Skeletal muscle satellite cell (primary cell): ENCODE measurements around the gene FREY1.

Source experiments
- H3K27me3 ChIP-seq: 2 replicates; pipeline ENCODE4 v1.7.0; 2013; ENCODE audit warnings: low read length; ENCODE audit not compliant: control insufficient read depth, insufficient read depth
- H3K36me3 ChIP-seq: 2 replicates; pipeline ENCODE4 v1.7.0; 2013; ENCODE audit warnings: mild to moderate bottlenecking, control low read depth, low read length; ENCODE audit not compliant: insufficient read depth
- H3K4me1 ChIP-seq: 2 replicates; pipeline ENCODE4 v1.7.0; 2013; ENCODE audit warnings: low read length; ENCODE audit not compliant: control insufficient read depth, insufficient read depth
- H3K4me2 ChIP-seq: 2 replicates; pipeline ENCODE4 v1.7.0; 2013; ENCODE audit warnings: mild to moderate bottlenecking, low read length
- H3K4me3 ChIP-seq: 2 replicates; pipeline ENCODE4 v1.7.0; 2013; ENCODE audit warnings: low read length
- H3K9ac ChIP-seq: 2 replicates; pipeline ENCODE4 v1.7.0; 2013; ENCODE audit warnings: mild to moderate bottlenecking, low read depth, low read length, moderate library complexity
- H3K9me3 ChIP-seq: replicated peaks from 2 replicates; pipeline ENCODE4 v1.7.0; 2013; ENCODE audit warnings: mild to moderate bottlenecking, control low read depth, low read length

Gene FREY1

DNA sequence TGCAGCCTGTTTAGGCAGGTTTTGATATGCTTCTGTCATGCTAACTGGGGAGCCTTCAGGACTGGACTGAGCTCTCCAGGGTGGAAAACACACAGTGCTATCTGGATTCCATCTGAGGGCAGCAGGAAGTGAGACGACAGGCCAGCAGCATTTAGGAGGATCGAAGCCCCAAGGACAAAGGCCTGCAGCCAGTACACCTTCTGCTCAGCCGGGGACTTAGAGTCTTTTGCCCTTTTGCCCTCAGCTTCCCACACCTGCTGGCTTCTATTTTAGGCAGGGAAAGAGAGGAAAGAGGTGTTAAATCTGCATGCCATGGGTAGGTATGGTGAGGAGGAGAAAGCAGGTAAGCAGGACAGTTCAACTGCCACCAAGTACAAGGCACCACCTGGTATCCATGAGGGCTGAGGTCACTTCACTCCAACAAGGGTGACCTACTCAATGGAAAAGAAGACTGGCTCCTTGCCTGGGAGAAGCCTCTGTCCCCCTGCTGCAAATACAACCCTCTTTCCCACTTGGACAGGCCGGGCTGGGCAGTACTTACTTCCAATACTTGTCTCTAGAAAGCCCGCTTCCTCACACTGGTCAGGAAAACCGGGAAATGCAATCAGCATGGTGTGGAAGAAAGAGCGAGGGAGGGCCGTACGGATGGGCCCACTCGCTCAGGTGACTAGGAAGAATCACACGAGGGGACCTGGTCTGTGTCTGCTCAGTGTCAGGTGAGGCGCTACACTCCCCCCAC lies 27.7 kb upstream of the FREY1 start:
- Histone ChIP-seq H3K4me2 (no peak overlapping the region), H3K9me3 (no peaks in the 10 kb centered on the region), H3K4me1 (peaks cover 6% of the 10 kb centered on the region), H3K9ac (no peak overlapping the region), H3K27me3 (no peaks in the 10 kb centered on the region), H3K4me3 (no peak overlapping the region), H3K36me3 (peaks cover 39% of the 10 kb centered on the region)

DNA sequence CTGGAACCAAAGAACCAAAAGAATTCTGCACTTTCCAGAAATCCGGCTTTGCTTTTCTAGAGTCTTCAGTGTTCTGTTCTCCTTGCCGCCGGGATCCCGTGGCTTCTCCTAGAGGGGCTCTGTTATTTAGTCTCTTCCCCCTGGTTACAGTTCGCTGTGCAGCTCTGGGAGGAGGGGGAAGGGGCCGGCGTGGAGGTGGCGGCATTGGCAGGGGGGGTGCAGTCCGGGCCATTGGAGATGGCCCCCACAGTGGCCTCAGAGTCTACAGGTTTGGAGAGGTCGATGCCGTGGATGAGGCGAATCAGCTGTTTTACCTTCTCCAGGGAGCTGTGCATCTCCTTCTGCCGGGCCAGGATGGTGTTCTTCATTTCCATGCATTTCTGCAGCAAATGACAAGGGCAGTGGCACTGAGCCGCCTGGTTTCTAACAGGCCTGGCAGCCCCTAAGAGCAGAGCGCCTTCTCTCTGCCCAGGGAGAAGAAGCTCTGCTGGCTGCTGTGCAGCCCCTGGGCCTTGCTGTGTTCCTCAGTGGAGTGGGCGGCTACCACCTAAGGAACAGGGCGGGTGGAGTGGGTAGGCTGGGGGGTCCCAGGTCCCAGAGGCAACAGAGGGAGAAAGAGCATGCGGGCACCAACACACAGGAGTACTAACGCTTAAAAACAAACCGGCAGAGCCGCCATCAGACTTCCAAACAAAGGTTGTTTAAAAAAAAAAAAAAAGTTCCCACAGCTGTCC lies 26.9 kb upstream of the FREY1 start:
- no peak overlapping the region for H3K9ac ChIP-seq
- no peaks in the 10 kb centered on the region for H3K27me3 ChIP-seq
- H3K4me3 ChIP-seq: no peak overlapping the region
- H3K36me3 ChIP-seq: peaks cover 39% of the 10 kb centered on the region
- no peak overlapping the region for H3K4me2 ChIP-seq
- H3K9me3 ChIP-seq: no peaks in the 10 kb centered on the region
- H3K4me1 ChIP-seq: peaks cover 9% of the 10 kb centered on the region

DNA sequence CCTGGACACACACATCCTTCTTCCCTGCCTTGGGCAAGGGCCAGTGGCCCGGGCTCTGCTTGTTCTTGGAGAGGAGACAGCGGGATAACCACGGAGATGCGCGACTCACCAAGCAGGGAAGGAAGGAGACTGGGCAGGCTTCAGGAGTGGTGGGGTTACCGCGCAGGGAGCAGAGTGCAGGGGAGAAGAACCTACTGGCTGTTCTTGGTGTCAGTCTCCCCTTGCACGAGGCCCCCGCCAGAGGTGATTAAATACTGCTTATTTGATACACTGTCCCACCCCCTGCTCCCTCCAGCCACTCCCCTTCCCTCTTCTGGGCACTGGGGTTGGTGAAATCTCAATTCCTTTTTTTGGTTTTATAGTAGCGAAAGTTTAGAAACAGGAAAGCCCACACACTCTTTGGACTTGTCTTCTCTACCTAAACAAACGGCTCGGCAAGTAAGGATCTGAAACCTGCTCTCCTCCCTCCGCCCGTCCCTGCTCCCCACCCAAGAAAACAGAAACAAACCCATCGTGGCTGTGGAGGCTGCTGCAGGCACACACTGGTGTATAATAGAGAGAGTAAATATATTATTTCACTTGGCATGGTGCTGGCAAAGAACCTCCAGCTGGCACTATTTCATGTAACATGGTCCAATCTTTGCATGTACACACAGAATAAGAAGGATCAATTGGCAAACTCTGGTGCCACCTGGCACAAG lies 26.2 kb upstream of the FREY1 start:
- no peak overlapping the region for H3K4me3 ChIP-seq
- no peak overlapping the region for H3K4me2 ChIP-seq
- no peaks in the 10 kb centered on the region for H3K9me3 ChIP-seq
- no peak overlapping the region for H3K9ac ChIP-seq
- H3K36me3 ChIP-seq: peaks cover 39% of the 10 kb centered on the region
- no peaks in the 10 kb centered on the region for H3K27me3 ChIP-seq
- peaks cover 9% of the 10 kb centered on the region for H3K4me1 ChIP-seq

DNA sequence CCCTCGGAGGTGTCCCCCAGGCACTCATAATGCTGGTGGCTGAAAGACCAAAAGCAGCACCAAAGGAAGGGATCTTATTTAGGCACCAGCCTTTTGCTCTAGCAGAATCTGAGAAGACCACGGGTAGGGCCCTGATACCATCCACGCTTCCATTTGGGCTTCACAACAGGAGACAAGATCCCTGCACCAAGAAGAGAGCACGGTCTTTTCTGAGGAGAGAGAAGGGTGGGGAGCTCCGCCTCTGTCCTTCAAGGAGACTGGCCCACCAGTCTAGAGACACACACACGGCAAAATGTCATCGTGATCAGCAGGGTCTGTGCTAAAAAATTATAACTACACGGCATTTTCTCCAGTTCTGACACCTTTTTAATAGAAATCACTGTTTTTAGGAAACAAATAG lies 25.1 kb upstream of the FREY1 start:
- Histone ChIP-seq H3K4me1 (peaks cover 9% of the 10 kb centered on the region), H3K4me2 (no peak overlapping the region), H3K27me3 (no peaks in the 10 kb centered on the region), H3K4me3 (no peak overlapping the region), H3K36me3 (peaks cover 38% of the 10 kb centered on the region), H3K9ac (no peak overlapping the region), H3K9me3 (no peaks in the 10 kb centered on the region)

DNA sequence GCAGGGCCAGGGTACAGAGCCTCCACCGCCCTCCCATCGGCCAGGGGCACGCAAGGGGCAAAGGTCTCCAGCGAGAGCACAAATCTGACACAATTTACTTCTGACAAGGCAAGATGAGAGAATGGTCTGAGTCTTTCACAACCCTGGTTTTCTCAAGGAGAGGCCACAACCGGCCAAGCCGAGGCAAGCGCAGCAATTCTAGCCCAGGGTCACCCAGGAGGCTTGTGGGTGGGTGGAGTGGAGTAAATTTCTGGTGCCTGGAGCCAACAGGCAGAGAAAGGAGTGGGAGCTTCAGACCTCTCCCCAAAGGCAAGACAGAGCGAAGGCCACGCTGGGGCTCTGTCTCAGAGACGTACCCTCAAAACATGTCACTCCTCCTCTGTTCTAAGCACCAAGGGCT lies 24.7 kb upstream of the FREY1 start:
- Histone ChIP-seq H3K4me1 (peaks cover 9% of the 10 kb centered on the region), H3K4me2 (no peak overlapping the region), H3K36me3 (peaks cover 34% of the 10 kb centered on the region), H3K27me3 (no peaks in the 10 kb centered on the region), H3K9ac (no peak overlapping the region), H3K9me3 (no peaks in the 10 kb centered on the region), H3K4me3 (no peak overlapping the region)

DNA sequence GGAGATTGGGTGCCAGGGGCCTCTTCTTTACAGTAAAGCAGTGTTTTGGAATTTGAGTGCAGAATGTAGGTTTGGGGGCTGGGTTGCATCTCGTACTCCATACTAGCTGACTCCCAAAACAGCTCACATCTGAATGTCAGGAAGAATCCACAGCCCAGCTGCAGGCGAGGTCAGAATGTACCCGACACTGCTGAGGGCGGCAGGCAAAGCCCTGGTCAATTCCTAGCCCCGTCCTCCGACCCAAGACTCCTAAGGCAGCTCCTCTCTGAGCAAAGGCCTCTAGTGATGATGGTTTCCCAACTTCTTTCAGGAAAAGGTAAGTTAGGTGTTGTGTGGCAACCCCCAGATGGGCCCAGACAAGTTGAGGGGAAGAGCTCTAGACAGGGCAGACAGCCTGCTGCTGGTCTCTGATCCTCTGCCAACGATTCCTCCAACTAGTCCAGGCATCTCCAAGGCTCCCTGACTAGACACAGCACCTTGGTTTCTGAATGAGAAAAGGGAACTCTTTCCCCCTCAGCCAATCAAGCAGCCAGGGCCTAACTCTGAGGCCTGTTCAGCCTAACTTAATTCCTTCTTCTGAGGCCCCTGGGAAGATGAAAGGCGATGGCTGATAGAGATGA lies 24.0 kb upstream of the FREY1 start:
- H3K27me3 ChIP-seq: no peaks in the 10 kb centered on the region
- no peak overlapping the region for H3K4me2 ChIP-seq
- peaks cover 31% of the 10 kb centered on the region for H3K36me3 ChIP-seq
- H3K4me1 ChIP-seq: peaks cover 9% of the 10 kb centered on the region
- H3K9me3 ChIP-seq: no peaks in the 10 kb centered on the region
- no peak overlapping the region for H3K9ac ChIP-seq
- no peak overlapping the region for H3K4me3 ChIP-seq

DNA sequence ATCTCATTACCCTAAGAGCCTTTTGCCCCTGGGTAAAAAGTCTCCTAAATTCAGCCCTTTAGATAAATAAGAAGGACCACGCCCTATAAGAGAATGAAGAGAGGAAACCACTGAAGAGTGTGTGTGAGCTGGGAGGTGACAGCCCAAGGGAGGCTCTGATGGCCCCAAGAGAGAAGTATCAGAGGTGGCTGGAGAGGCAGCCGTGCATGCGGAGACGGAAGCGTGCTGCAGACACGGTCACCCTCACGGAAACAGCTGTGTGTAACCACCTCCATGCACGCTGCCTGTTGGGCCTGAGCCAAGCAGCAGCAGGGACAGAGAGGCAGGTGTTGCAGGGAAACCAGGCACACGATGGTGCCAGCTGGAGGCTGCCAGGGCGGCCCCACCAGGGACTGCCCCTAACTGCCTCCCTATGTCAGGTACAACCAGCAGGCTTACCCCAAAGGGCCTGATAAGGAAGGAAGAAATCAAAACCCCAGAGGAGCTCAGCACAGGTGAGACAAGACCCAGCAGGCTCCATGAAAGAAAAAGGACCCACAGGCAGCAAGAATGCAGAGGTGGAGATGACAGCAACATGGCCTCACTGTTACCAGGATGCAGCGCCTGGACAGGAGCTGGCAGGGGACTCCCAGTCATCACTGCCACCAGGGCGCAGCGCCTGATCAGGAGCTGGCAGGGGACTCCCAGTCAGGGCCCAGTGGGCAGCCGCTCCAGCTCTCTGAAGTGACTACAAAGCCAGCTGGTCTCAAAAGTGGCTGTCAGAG lies 23.1 kb upstream of the FREY1 start:
- Histone ChIP-seq H3K4me1 (peaks cover 9% of the 10 kb centered on the region), H3K36me3 (peaks cover 27% of the 10 kb centered on the region), H3K9ac (no peak overlapping the region), H3K27me3 (no peaks in the 10 kb centered on the region), H3K4me2 (no peak overlapping the region), H3K9me3 (no peaks in the 10 kb centered on the region), H3K4me3 (no peak overlapping the region)

- peaks cover 9% of the 10 kb centered on the region for H3K4me1 ChIP-seq
- H3K36me3 ChIP-seq: peaks cover 21% of the 10 kb centered on the region
- peaks cover 5% of the 10 kb centered on the region for H3K27me3 ChIP-seq
- no peak overlapping the region for H3K9ac ChIP-seq
- no peaks in the 10 kb centered on the region for H3K9me3 ChIP-seq
- no peak overlapping the region for H3K4me2 ChIP-seq
- no peak overlapping the region for H3K4me3 ChIP-seq
Measured at GRCh38 chr11:45929486-45930030, 22.5 kb upstream of the FREY1 start.

- Histone ChIP-seq H3K36me3 (peaks cover 12% of the 10 kb centered on the region), H3K4me1 (peaks cover 9% of the 10 kb centered on the region), H3K4me3 (no peak overlapping the region), H3K27me3 (peaks cover 12% of the 10 kb centered on the region), H3K9ac (no peak overlapping the region), H3K9me3 (no peaks in the 10 kb centered on the region), H3K4me2 (no peak overlapping the region)
Measured at GRCh38 chr11:45928535-45929215, 21.6 kb upstream of the FREY1 start.

DNA sequence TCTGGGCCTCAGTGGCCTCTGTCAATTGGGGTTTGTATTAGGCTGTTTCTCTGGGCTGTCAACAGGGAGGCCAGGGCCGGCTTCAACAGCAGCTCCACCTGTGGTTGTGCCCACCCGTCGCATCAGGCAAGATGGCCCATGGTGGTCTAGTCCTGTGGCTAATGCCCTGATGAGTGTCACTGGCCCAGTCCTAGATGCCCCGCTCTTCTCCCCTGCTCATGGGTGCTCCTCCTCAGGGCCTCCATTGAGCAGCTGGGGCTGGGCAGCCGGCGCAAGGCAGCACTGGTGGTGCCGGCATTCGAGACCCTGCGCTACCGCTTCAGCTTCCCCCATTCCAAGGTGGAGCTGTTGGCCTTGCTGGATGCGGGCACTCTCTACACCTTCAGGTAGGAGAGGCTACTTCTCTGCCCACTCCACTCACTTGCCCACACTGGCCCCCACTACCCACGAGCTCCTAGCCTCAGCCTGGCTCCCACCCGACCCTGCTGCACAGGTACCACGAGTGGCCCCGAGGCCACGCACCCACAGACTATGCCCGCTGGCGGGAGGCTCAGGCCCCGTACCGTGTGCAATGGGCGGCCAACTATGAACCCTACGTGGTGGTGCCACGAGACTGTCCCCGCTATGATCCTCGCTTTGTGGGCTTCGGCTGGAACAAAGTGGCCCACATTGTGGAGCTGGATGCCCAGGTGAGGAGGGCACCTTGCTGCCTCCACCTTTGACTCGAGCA lies 20.8 kb upstream of the FREY1 start:
- H3K4me1 ChIP-seq: peaks cover 9% of the 10 kb centered on the region
- no peaks in the 10 kb centered on the region for H3K9me3 ChIP-seq
- no peak overlapping the region for H3K4me3 ChIP-seq
- H3K9ac ChIP-seq: no peak overlapping the region
- peaks cover 19% of the 10 kb centered on the region for H3K27me3 ChIP-seq
- peaks cover 5% of the 10 kb centered on the region for H3K36me3 ChIP-seq
- H3K4me2 ChIP-seq: no peak overlapping the region
